Neural progenitor cell (in vitro differentiated cells): ENCODE results near the gene KRTAP3-2. TPM values are rescaled to one million over a fixed set of nuclear protein-coding genes. Genes with fewer than 3 reads are reported as not detected.
"Not testable (repeated sequence)": the region's sequence is repeated elsewhere in the genome, so short reads cannot be mapped to it uniquely, and the experiment has no call there.

ENCODE experiments used
- DNase-seq: peaks from one replicate; pipeline ENCODE4 v3.0.0-alpha.2; 2016; ENCODE audit warnings: low spot score
- H2AFZ ChIP-seq: fragments of 200-600 bp; sonication (generic); replicated peaks from 2 replicates; pipeline ENCODE4 v1.6.1; 2016; ENCODE audit warnings: antibody characterized with exemption
- H3F3A ChIP-seq: fragments of 200-600 bp; sonication (generic); 2 replicates; pipeline ENCODE4 v1.6.1; 2016; ENCODE audit warnings: antibody characterized with exemption, low read depth
- H3K27ac ChIP-seq: fragments of 200-600 bp; sonication (generic); 2 replicates; pipeline ENCODE4 v1.5.1; 2016; ENCODE audit warnings: mild to moderate bottlenecking
- H3K27me3 ChIP-seq: fragments of 200-600 bp; sonication (generic); 2 replicates; pipeline ENCODE4 v1.6.1; 2016; ENCODE audit warnings: mild to moderate bottlenecking, moderate library complexity
- H3K36me3 ChIP-seq: fragments of 200-600 bp; sonication (generic); 2 replicates; pipeline ENCODE4 v1.5.1; 2016
- H3K4me1 ChIP-seq: fragments of 200-600 bp; sonication (generic); 2 replicates; pipeline ENCODE4 v1.6.1; 2016; ENCODE audit warnings: mixed run types
- H3K4me2 ChIP-seq: fragments of 200-600 bp; sonication (generic); 2 replicates; pipeline ENCODE4 v1.6.1; 2016
- H3K4me3 ChIP-seq: fragments of 200-600 bp; sonication (generic); 2 replicates; pipeline ENCODE4 v1.5.1; 2016
- H3K79me2 ChIP-seq: fragments of 200-600 bp; sonication (generic); 2 replicates; pipeline ENCODE4 v1.6.1; 2016; ENCODE audit warnings: low read depth
- H3K9ac ChIP-seq: fragments of 200-600 bp; sonication (generic); 2 replicates; pipeline ENCODE4 v1.6.1; 2016
- H3K9me3 ChIP-seq: fragments of 200-600 bp; sonication (generic); 2 replicates; pipeline ENCODE4 v1.5.1; 2016; ENCODE audit warnings: low read depth
- H4K20me1 ChIP-seq: fragments of 200-600 bp; sonication (generic); 2 replicates; pipeline ENCODE4 v1.6.1; 2016; ENCODE audit warnings: low read depth
- H3K27ac Mint-ChIP-seq: 3 replicates; pipeline ENCODE4 v1.8.0; 2021; ENCODE audit warnings: mixed read lengths
- H3K27me3 Mint-ChIP-seq: 2 replicates; pipeline ENCODE4 v1.8.0; 2022; ENCODE audit warnings: low read depth, mild to moderate bottlenecking, inconsistent platforms, moderate library complexity, mixed read lengths; ENCODE audit not compliant: insufficient read depth
- H3K36me3 Mint-ChIP-seq: 3 replicates; pipeline ENCODE4 v1.8.0; 2021; ENCODE audit warnings: mixed read lengths
- H3K4me1 Mint-ChIP-seq: 3 replicates; pipeline ENCODE4 v1.8.0; 2021; ENCODE audit warnings: mixed read lengths
- H3K4me3 Mint-ChIP-seq: 3 replicates; pipeline ENCODE4 v1.8.0; 2021; ENCODE audit warnings: mild to moderate bottlenecking, moderate library complexity, mixed read lengths
- H3K9me3 Mint-ChIP-seq: 3 replicates; pipeline ENCODE4 v1.8.0; 2020; ENCODE audit warnings: mixed read lengths
- EZH2 ChIP-seq: fragments of 200-600 bp; sonication (generic); IDR thresholded peaks from 2 replicates; pipeline ENCODE4 v1.6.1; 2017; ENCODE audit warnings: antibody characterized with exemption, mild to moderate bottlenecking, moderate library complexity
- EZH2phosphoT487 ChIP-seq: fragments of 200-600 bp; sonication (generic); IDR thresholded peaks from 2 replicates; pipeline ENCODE4 v1.6.1; 2017; ENCODE audit warnings: antibody characterized with exemption
- total RNA-seq: library from RNA; depleted of rRNA; stranded (reverse); fragments of >200 nt; gene quantifications from 2 replicates; pipeline ENCODE4 v1.2.3, GENCODE V29; 2015; ENCODE audit warnings: low replicate concordance
- TF ChIP-seq, protein P1 (sequence below): fragments of 200-600 bp; sonication (generic); IDR thresholded peaks from 2 replicates; pipeline ENCODE4 v1.5.1; 2017; ENCODE audit warnings: antibody characterized with exemption, mild to moderate bottlenecking

Gene KRTAP3-2
- total RNA-seq, 1 donor from 2014 or later = not detected

GRCh38 chr17:41042953-41043352 is 43.2 kb upstream of the KRTAP3-2 start:
- no peak for DNase-seq
- Mint-ChIP-seq H3K27me3 (peaks cover 4% of the 10 kb centered on the region), H3K27ac (no peak overlapping the region), H3K4me3 (no peak overlapping the region), H3K4me1 (no peaks in the 10 kb centered on the region), H3K9me3 (no peaks in the 10 kb centered on the region), H3K36me3 (no peaks in the 10 kb centered on the region)
- no peaks in the 10 kb centered on the region for H3K9me3 ChIP-seq
- TF ChIP-seq EZH2phosphoT487 = no peak
- TF ChIP-seq, protein P1, sequence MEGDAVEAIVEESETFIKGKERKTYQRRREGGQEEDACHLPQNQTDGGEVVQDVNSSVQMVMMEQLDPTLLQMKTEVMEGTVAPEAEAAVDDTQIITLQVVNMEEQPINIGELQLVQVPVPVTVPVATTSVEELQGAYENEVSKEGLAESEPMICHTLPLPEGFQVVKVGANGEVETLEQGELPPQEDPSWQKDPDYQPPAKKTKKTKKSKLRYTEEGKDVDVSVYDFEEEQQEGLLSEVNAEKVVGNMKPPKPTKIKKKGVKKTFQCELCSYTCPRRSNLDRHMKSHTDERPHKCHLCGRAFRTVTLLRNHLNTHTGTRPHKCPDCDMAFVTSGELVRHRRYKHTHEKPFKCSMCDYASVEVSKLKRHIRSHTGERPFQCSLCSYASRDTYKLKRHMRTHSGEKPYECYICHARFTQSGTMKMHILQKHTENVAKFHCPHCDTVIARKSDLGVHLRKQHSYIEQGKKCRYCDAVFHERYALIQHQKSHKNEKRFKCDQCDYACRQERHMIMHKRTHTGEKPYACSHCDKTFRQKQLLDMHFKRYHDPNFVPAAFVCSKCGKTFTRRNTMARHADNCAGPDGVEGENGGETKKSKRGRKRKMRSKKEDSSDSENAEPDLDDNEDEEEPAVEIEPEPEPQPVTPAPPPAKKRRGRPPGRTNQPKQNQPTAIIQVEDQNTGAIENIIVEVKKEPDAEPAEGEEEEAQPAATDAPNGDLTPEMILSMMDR = no peak
- no peak for TF ChIP-seq EZH2
- no peak overlapping the region for H2AFZ ChIP-seq
- no peak overlapping the region for H3K27ac ChIP-seq
- H3K9ac ChIP-seq = no peak overlapping the region
- H3K27me3 ChIP-seq = no peaks in the 10 kb centered on the region
- no peaks in the 10 kb centered on the region for H3F3A ChIP-seq
- no peaks in the 10 kb centered on the region for H3K4me1 ChIP-seq
- no peaks in the 10 kb centered on the region for H3K36me3 ChIP-seq
- no peaks in the 10 kb centered on the region for H3K79me2 ChIP-seq
- H3K4me3 ChIP-seq = no peak overlapping the region
- no peak overlapping the region for H3K4me2 ChIP-seq
- no peaks in the 10 kb centered on the region for H4K20me1 ChIP-seq

- not testable (repeated sequence) for H3K4me3 ChIP-seq, H2AFZ ChIP-seq, H3K27ac ChIP-seq, H4K20me1 ChIP-seq, H3K27ac Mint-ChIP-seq, H3K36me3 ChIP-seq, H3F3A ChIP-seq, H3K9me3 Mint-ChIP-seq, H3K9ac ChIP-seq, H3K27me3 ChIP-seq, DNase-seq, H3K4me2 ChIP-seq, H3K4me3 Mint-ChIP-seq, H3K9me3 ChIP-seq, H3K79me2 ChIP-seq, H3K4me1 ChIP-seq, H3K27me3 Mint-ChIP-seq, H3K4me1 Mint-ChIP-seq, H3K36me3 Mint-ChIP-seq
Observed at GRCh38 chr17:41040783-41041571, 41.3 kb upstream of the KRTAP3-2 start, which contains the start of gene KRTAP1-1. Gene KRTAP1-1 (minus strand): TSS chr17:41041450. CDS start chr17:41041397, 53 bp downstream.

DNA sequence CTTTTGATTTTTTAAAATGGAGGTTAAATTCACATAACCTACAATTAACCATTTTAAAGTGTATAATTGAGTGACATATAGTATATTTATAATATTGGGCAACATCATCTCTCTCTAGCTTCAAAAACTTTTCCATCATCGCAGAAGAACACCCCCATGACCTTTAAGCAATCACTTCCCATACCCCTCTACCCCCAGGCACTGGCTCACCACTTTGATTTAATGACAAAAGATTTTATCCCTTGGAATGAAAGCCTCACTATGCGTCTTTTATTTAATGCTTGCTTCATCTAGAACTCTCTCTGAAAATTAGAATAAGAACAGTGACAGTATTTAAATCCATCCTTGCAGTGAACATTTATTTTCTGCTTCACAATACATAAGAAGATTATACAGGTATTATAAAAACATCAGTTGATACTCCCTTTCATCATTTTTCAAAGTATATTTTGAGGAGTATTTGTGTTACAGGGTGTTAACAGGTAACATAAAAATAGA is 38.2 kb upstream of the KRTAP3-2 start:
- Mint-ChIP-seq H3K9me3 (no peaks in the 10 kb centered on the region), H3K4me3 (no peak overlapping the region), H3K27me3 (peaks cover 2% of the 10 kb centered on the region), H3K4me1 (no peaks in the 10 kb centered on the region), H3K36me3 (no peaks in the 10 kb centered on the region), H3K27ac (no peak overlapping the region)
- Histone ChIP-seq H3K9me3 (no peaks in the 10 kb centered on the region), H3K36me3 (no peaks in the 10 kb centered on the region), H3K9ac (no peak overlapping the region), H3K4me2 (no peak overlapping the region), H4K20me1 (no peaks in the 10 kb centered on the region), H3K27me3 (no peaks in the 10 kb centered on the region), H3K79me2 (no peaks in the 10 kb centered on the region), H3K4me1 (no peaks in the 10 kb centered on the region), H2AFZ (no peak overlapping the region), H3F3A (no peaks in the 10 kb centered on the region), H3K27ac (no peak overlapping the region), H3K4me3 (no peak overlapping the region)
- TF ChIP-seq EZH2 (no peak), EZH2phosphoT487 (no peak)
- TF ChIP-seq, protein P1 = no peak
- no peak for DNase-seq

DNA sequence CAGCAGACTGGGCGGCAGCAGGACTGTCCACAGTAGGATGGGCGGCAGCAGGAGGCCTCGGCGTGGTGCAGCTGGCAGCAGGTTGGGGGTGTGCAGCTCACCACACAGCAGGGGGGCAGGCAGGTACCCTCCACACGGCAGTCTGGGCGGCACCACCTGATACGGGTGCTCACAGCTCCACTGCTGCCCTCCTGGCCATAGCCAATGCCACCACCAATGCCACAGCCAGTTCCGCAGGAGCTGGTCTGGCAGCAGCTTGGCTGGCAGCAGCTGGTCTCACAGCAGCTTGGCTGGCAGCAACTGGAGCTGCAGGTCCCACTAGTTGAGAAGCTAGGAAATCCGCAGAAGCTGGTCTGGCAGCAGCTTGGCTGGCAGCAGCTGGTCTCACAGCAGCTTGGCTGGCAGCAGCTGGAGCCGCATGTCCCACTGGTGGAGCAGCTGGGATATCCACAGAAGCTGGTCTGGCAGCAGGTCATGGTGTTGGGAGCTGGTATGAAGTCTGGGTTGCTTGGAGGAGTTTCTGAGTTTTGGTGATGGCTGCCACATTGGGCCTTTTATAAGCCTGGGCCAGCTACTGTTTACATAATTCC is 34.7 kb upstream of the KRTAP3-2 start, which contains the start of gene KRTAP1-3:
Gene KRTAP1-3 (minus strand): TSS at position 529 of the 590 bp plus-strand sequence. CDS start 53 bp downstream, at position 476.
- not testable (repeated sequence) for H3K4me1 ChIP-seq, H3K27me3 Mint-ChIP-seq, H3K4me3 Mint-ChIP-seq, H3K9me3 Mint-ChIP-seq, DNase-seq, H3F3A ChIP-seq, H3K9me3 ChIP-seq, H3K36me3 ChIP-seq, H3K27ac Mint-ChIP-seq, H3K27ac ChIP-seq, H3K27me3 ChIP-seq, H3K4me2 ChIP-seq, H3K9ac ChIP-seq, H2AFZ ChIP-seq, H3K4me3 ChIP-seq, H3K79me2 ChIP-seq, H3K4me1 Mint-ChIP-seq, H4K20me1 ChIP-seq, H3K36me3 Mint-ChIP-seq
